Activated naive CD8-positive, alpha-beta T cell (primary cell): ENCODE data around the gene LRRC4C.

ENCODE experiments used
- H3K27ac Mint-ChIP-seq: one replicate; pipeline ENCODE4 v1.8.0; 2021; ENCODE audit warnings: mixed read lengths
- H3K27me3 Mint-ChIP-seq: one replicate; pipeline ENCODE4 v1.8.0; 2021; ENCODE audit warnings: mixed read lengths
- H3K36me3 Mint-ChIP-seq: one replicate; pipeline ENCODE4 v1.8.0; 2021; ENCODE audit warnings: mixed read lengths
- H3K4me1 Mint-ChIP-seq: one replicate; pipeline ENCODE4 v1.8.0; 2021; ENCODE audit warnings: low read depth, mixed read lengths
- H3K4me3 Mint-ChIP-seq: one replicate; pipeline ENCODE4 v1.8.0; 2021; ENCODE audit warnings: mild to moderate bottlenecking, mixed read lengths
- H3K9me3 Mint-ChIP-seq: one replicate; pipeline ENCODE4 v1.8.0; 2021; ENCODE audit warnings: low read depth, mixed read lengths

LRRC4C gene

DNA sequence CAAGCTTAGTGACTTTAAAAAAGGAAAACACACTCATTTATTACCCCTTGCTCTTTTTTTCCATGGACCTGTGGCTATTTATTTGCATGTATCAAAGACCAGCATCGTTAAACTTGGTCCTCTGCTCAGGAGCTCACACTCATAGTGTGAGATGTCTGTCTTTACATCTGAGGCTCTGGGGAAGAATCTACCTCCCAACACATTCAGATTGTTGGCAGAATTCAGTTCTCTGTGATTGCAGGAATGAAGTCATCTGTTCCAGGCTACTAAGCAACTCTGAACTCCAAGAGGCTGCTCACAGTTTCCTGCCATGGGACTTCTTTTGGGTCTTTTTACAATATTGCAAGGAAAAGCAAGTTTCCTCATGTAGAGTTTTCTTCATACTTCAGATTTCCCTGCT lies 138.8 kb downstream of the LRRC4C start:
- Mint-ChIP-seq H3K4me1 (no peaks in the 10 kb centered on the region), H3K27ac (no peak overlapping the region), H3K4me3 (no peak overlapping the region), H3K27me3 (no peaks in the 10 kb centered on the region), H3K9me3 (no peaks in the 10 kb centered on the region), H3K36me3 (no peaks in the 10 kb centered on the region)

DNA sequence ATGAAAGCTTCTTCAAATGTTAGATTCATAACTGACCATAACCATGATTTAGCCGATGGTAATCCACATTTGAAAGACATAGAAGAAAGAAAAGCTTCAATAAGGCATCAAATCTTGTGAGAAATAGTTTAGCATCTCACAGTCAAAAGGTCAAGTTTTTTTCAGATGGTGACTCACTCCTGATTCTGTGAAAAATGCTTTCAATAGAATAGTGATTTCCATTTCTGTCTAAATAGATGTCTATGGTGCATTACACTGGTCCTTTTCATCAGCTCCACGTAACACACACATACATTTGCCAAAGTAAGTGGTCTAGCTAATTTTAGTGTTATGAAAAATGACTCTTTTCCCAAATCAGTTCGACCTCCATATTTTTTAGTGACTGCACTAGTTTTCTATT lies 139.2 kb downstream of the LRRC4C start:
- Mint-ChIP-seq H3K4me1 (no peaks in the 10 kb centered on the region), H3K9me3 (peaks cover 3% of the 10 kb centered on the region), H3K27ac (no peak overlapping the region), H3K36me3 (no peaks in the 10 kb centered on the region), H3K4me3 (no peak overlapping the region), H3K27me3 (no peaks in the 10 kb centered on the region)

DNA sequence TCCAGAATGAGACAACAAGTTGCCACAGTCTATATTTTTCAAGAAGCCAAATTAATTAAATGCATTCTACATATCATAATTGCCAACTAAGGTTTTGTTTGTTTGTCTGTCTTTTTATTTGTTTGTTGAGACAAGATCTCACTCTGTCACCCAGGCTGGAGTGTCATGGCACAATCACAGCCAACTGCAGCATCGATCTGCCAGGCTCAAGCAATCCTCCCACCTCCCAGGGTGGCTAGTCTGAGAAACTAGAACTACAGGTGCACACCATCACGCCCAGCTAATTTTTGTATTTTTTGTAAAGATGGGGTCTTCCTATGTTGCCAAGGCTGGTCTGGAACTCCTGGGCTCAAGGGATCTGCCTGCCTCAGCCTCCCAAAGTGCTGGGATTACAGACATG lies 140.0 kb downstream of the LRRC4C start:
- H3K36me3 Mint-ChIP-seq = no peaks in the 10 kb centered on the region
- H3K4me1 Mint-ChIP-seq = no peaks in the 10 kb centered on the region
- no peak overlapping the region for H3K4me3 Mint-ChIP-seq
- no peaks in the 10 kb centered on the region for H3K27me3 Mint-ChIP-seq
- H3K27ac Mint-ChIP-seq = no peak overlapping the region
- peaks cover 8% of the 10 kb centered on the region for H3K9me3 Mint-ChIP-seq

DNA sequence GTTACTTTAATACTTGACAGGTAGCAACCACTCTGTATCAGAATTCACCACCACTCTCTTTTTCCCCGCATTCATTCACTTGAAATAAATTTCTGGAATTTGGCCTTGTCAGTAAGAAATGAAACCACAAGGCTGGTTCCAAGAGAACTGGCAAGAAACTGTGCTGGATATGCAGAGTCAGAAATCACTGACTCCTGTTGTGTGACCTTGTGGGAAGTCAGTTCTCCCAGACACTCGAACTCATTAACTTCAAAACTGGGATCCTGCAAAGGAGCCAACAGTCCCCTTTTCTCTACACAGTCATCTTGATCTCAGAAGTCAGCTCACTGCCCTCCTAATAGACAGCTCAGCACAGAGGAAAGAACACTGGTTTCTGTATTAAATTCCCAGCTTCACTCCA lies 142.7 kb downstream of the LRRC4C start:
- Mint-ChIP-seq H3K9me3 (peaks cover 19% of the 10 kb centered on the region), H3K36me3 (no peaks in the 10 kb centered on the region)

DNA sequence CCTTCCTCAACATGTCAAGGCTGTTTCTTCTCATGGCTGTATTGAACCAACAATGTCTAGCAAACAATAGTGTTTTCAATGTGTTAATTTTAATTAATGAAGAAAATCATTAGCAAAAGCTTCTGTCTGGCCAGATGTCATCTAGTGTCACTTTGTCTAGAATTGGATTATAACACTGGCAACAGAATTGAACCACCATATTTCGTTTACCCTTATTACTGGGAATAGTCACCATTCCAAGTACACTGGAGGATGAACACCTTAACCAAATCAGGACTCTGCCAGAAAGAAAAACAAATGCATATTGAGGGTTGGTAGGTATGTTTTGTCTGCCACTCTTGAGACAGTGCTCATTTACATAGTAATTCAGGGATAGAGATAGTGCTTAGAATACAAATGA lies 146.2 kb downstream of the LRRC4C start:
- Mint-ChIP-seq H3K27ac (no peak overlapping the region), H3K36me3 (no peaks in the 10 kb centered on the region), H3K27me3 (no peaks in the 10 kb centered on the region), H3K4me1 (no peaks in the 10 kb centered on the region), H3K9me3 (peaks cover 24% of the 10 kb centered on the region), H3K4me3 (no peak overlapping the region)

More for the DNA sequence above, 142.7 kb downstream of the LRRC4C start:
- Mint-ChIP-seq H3K4me3 (no peak overlapping the region), H3K4me1 (no peaks in the 10 kb centered on the region), H3K27me3 (no peaks in the 10 kb centered on the region), H3K27ac (no peak overlapping the region)

DNA sequence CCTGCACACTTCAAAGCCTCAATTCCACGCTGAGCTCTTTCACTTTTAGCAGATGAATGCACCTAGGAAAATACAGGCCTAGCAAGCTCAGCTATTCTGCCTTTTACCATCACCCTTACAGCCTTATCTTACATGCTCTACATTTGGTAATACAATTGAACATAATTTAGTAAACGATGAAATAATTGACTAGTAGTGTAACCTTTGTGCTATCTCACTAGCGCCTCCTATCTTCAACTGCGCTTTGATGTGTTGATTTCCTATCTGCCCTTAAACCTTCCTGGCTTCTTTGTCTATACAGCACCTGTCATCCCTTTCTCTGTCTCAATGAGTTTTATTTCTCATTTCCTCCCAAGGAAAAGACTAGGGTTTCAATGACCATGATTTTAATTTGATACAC lies 149.7 kb downstream of the LRRC4C start:
- H3K4me1 Mint-ChIP-seq = no peaks in the 10 kb centered on the region
- H3K36me3 Mint-ChIP-seq = no peaks in the 10 kb centered on the region
- peaks cover 22% of the 10 kb centered on the region for H3K9me3 Mint-ChIP-seq
- no peak overlapping the region for H3K27ac Mint-ChIP-seq
- no peaks in the 10 kb centered on the region for H3K27me3 Mint-ChIP-seq
- no peak overlapping the region for H3K4me3 Mint-ChIP-seq

DNA sequence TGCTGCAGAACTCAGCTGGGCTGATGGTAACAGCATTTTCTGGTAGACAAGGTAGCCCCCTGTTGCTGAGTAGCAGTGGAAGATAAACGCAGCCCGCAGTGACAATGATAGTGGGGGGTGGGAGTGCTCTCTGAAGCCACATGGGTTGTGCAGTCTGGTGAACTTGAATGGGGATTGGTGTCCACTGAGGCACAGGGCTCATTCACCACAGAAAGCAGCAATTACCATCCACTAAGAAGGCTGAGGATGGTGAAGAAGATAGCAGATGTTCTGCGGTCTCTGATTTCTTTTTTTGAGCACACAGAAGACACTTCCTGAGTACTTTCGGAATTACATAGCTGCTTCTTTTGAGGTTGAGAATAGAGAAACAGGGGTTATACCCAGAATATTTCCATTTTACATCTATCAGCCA lies 150.3 kb downstream of the LRRC4C start:
- Mint-ChIP-seq H3K36me3 (no peaks in the 10 kb centered on the region), H3K27ac (no peak overlapping the region), H3K4me1 (no peaks in the 10 kb centered on the region), H3K4me3 (no peak overlapping the region), H3K27me3 (no peaks in the 10 kb centered on the region), H3K9me3 (peaks cover 22% of the 10 kb centered on the region)

DNA sequence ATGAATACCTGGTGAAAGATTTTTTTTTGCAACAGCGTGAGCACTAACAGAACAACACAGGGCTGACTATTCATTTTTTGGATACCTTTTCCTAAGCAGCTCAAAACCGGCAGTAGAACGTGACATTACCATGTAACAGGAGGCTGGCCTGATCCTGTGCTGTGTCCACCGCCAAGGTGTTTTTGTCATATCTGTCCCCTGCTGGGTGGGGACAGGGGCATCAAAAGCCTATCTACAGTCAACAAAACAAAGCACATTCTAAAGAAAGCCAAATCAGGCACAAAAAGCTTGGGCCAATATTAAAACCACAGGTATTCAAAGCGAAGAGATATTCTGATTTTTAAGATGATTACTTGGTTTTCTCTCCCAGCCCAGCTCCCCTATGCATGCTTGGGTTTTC lies 151.2 kb downstream of the LRRC4C start:
- no peak overlapping the region for H3K4me3 Mint-ChIP-seq
- H3K9me3 Mint-ChIP-seq = peaks cover 22% of the 10 kb centered on the region
- H3K4me1 Mint-ChIP-seq = no peaks in the 10 kb centered on the region
- no peaks in the 10 kb centered on the region for H3K36me3 Mint-ChIP-seq
- no peaks in the 10 kb centered on the region for H3K27me3 Mint-ChIP-seq
- H3K27ac Mint-ChIP-seq = no peak overlapping the region

DNA sequence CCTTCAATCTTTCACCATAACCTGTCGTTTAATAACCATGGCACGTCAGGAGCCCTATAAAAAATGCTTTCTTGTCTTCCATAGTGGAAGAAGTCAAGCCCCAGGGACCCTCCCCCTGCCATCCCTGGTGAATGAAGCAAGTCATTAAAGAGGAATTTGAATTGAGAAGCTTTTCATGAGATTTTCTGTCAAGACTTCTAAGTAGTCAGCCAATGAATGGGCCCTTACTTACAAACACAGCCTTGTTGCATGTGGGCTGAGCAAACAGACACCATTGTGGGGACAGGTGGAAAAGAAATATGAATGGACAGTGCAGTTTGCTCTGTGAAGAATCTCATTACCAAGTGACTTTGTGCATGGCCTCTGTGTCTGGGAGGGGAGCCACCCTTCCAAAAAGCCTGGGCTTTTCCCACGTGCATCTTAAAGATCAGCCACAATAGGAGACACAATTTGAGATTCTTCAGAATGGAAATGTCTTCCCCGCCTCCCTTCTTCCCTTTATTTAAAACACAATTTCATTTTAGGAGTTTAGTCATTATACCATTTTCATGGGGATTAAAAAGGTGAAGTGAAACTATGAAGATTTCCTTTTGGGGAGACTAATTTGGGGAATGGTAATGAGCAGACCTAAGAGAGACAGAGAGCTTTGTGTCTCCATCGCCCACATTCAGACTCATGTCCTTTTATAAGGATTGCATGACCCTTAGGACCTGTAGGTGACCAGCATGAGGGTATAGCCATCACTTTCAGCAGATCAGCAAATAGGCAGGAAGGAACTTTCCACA lies 152.0 kb downstream of the LRRC4C start:
- no peak overlapping the region for H3K4me3 Mint-ChIP-seq
- H3K9me3 Mint-ChIP-seq = peaks cover 18% of the 10 kb centered on the region
- H3K4me1 Mint-ChIP-seq = no peaks in the 10 kb centered on the region
- no peak overlapping the region for H3K27ac Mint-ChIP-seq
- H3K27me3 Mint-ChIP-seq = no peaks in the 10 kb centered on the region
- no peaks in the 10 kb centered on the region for H3K36me3 Mint-ChIP-seq

DNA sequence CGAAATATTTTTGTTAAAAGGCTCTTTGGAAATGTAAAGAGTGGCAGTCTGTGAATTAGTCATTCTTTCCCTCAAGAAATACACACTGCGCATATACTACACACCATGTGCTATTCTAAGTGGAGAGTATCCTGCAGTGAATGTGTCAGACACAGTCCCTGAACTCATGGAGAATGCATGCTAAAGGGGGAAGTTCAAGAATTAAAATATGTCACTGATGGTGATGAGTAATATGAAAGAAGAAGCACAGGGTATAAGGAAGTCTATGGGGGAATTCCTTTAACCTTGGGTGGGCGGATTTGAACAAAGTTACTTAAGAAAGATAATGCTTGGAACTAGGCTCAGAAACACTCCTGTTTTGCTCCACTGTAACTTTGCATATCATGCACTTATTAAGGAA lies 153.0 kb downstream of the LRRC4C start:
- H3K36me3 Mint-ChIP-seq = no peaks in the 10 kb centered on the region
- peaks cover 7% of the 10 kb centered on the region for H3K9me3 Mint-ChIP-seq
- no peak overlapping the region for H3K4me3 Mint-ChIP-seq
- H3K27ac Mint-ChIP-seq = no peak overlapping the region
- no peaks in the 10 kb centered on the region for H3K4me1 Mint-ChIP-seq
- no peaks in the 10 kb centered on the region for H3K27me3 Mint-ChIP-seq

DNA sequence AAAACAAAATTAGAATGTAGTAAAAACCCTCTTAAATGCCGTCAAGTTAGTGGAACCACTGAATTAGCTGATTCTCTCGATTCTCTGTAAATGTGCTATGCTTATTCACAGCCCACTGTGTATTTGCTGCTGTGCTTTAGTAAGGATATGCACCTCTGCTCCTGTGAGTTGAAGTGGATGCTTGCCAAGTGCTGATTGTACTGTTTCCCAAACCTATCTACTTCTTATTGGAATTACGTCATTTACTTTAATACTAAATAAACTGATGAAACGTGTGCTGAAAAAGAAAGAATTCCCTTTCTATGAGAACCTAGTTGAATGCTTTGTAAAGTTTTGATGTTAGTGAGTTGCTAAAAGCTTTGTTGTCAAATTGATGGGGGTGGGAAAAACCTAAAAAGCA lies 158.4 kb downstream of the LRRC4C start:
- Mint-ChIP-seq H3K4me1 (no peaks in the 10 kb centered on the region), H3K27me3 (no peaks in the 10 kb centered on the region), H3K36me3 (no peaks in the 10 kb centered on the region), H3K27ac (no peak overlapping the region), H3K9me3 (peaks cover under 1% of the 10 kb centered on the region), H3K4me3 (no peak overlapping the region)

DNA sequence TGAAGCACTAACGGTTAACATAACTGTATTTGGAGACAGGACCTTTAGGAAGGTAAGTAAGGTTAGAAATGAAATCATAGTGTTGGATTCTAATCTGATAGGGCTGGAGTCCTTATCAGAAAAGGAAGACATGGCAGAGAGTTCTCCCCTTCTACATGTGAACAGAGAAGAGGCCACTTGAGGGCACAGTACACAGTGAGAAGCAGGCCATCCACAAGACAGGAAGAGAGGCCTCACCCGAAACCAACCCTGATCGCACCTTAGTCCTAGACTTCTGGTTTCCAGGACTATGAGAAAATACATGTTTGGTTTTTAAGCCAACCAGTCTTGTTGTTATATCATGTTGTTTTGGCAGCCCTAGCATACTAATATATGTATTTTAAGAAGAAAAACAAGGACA lies 170.0 kb downstream of the LRRC4C start:
- Mint-ChIP-seq H3K9me3 (no peaks in the 10 kb centered on the region), H3K36me3 (no peaks in the 10 kb centered on the region), H3K27ac (no peak overlapping the region), H3K4me1 (no peaks in the 10 kb centered on the region), H3K4me3 (no peak overlapping the region), H3K27me3 (no peaks in the 10 kb centered on the region)

DNA sequence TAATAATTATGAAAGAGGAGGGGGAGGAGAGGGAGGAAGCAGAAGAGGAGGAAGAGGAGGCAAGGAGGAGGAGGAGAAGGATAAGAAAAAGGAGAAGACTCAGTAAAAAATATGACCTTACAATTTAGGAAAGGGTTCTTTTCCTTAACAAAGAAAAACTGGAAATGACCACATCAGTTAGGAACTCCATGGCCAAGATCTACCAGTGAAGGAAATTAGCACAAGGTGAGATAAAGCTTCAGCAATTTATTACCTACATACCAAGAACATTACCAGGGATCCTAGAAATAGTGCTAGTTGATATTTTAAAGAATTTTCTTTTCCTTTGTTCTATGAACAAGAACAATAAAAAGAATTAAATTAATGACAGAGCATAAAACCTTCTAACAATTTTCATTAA lies 172.7 kb downstream of the LRRC4C start:
- H3K4me1 Mint-ChIP-seq = no peaks in the 10 kb centered on the region
- no peaks in the 10 kb centered on the region for H3K36me3 Mint-ChIP-seq
- no peak overlapping the region for H3K4me3 Mint-ChIP-seq
- H3K9me3 Mint-ChIP-seq = no peaks in the 10 kb centered on the region
- no peak overlapping the region for H3K27ac Mint-ChIP-seq
- no peaks in the 10 kb centered on the region for H3K27me3 Mint-ChIP-seq

DNA sequence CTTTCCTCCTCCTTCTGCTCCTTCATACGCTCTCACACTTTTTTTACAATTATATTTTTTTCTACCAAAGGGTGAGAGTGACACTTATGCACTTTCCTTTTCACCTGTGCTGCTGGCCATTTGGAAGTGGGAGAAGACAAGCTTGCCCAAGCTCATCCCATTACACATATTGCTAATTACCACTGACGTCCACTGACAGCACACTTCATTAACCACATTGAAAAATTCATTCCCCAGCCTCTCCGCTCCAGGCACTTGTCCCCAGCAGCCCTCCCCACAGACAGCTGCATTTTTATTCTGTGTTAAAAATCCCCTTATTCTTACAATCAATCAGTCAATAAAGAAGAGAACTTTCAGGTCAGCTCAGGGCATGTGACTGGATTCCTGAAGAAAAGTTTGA lies 175.1 kb downstream of the LRRC4C start:
- Mint-ChIP-seq H3K9me3 (no peaks in the 10 kb centered on the region), H3K36me3 (no peaks in the 10 kb centered on the region), H3K4me1 (no peaks in the 10 kb centered on the region), H3K4me3 (no peak overlapping the region), H3K27ac (no peak overlapping the region), H3K27me3 (no peaks in the 10 kb centered on the region)

DNA sequence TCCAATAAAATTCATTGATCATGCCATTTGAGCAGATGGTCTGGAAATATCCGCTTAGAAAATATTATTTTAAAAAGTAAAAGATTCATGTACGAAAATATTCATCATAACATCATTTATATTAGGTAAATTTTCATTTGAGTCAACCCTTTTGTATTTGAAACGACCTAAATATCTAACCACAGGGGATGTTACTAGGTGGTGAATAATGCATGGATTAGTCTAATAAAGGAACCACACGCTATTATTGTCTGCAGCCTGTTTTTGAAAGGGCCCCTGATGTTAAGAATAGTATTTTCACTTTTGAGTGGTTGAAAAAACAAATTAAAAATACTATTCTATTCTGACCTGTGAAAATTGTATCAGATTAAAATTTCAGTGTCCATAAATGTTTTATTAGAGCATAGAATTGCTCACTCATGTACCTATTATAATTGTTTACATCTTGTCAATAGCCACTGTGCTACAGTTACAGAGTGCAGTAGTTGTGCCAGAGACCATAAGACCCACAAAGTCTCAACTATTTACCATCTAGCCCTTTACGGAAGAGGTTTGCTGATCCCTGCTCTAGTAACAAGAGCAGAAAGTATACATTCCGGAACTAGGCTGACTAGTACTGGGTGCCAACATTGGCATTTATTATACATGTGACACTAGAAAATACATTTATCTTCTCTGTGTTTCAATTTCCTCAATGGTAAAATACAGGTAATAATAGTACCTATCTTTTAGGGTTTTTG lies 176.1 kb downstream of the LRRC4C start:
- Mint-ChIP-seq H3K27ac (no peak overlapping the region), H3K4me3 (no peak overlapping the region), H3K27me3 (no peaks in the 10 kb centered on the region), H3K36me3 (no peaks in the 10 kb centered on the region), H3K9me3 (no peaks in the 10 kb centered on the region), H3K4me1 (no peaks in the 10 kb centered on the region)

DNA sequence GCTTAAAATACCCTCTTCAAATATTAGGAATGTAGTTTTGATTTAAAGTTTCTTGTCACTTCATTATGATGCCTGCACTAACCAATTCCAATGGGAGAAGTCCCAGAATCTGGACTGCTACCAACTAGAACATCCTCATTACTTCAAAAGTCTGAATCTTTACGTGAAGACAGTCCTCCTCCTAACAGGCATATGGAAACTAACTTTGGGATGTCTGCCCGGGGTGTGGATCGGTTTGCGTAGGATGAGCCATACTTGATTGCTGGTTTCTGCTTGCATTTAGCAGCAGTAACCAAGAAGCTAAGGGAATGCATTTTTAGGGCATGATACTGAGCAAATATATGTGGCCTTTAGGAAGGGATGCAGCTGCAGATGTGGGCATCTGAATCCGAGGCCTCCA lies 177.1 kb downstream of the LRRC4C start:
- Mint-ChIP-seq H3K27me3 (no peaks in the 10 kb centered on the region), H3K4me1 (no peaks in the 10 kb centered on the region), H3K4me3 (no peak overlapping the region), H3K27ac (no peak overlapping the region), H3K9me3 (no peaks in the 10 kb centered on the region), H3K36me3 (no peaks in the 10 kb centered on the region)
